Right hindlimb (tissue), 1 donor: ENCODE measurements around the gene TGFB3.
"Not testable (repeated sequence)": the region's sequence is repeated elsewhere in the genome, so short reads cannot be mapped to it uniquely, and the experiment has no call there.

Experiments used
- DNase-seq: peaks from one replicate; pipeline ENCODE4 v3.0.0-alpha.2; 2018

TGFB3 gene

GRCh38 chr14:75946785-75947184, 35.0 kb downstream of the TGFB3 start:
- no peak for DNase-seq

- DNase-seq, result no peak
These were observed 37.1 kb downstream of the TGFB3 start for GRCh38 chr14:75944607-75945241.

- peak; percentile 53 for DNase-seq
These were observed 40.8 kb downstream of the TGFB3 start for GRCh38 chr14:75941030-75941429.

- DNase-seq, result no peak
These were observed 42.6 kb downstream of the TGFB3 start for GRCh38 chr14:75939200-75939599.

- no peak for DNase-seq
These were observed 46.7 kb downstream of the TGFB3 start for GRCh38 chr14:75934998-75935628.

GRCh38 chr14:75933712-75934296, 48.0 kb downstream of the TGFB3 start:
- no peak for DNase-seq

GRCh38 chr14:75928690-75929181, 53.1 kb downstream of the TGFB3 start:
- peak; percentile 31 for DNase-seq

- DNase-seq, result no peak
These were observed 54.2 kb downstream of the TGFB3 start for GRCh38 chr14:75927564-75928087.

- DNase-seq, result no peak
These were observed 55.2 kb downstream of the TGFB3 start for GRCh38 chr14:75926431-75927115.

- DNase-seq, result not testable (repeated sequence)
These were observed 56.5 kb downstream of the TGFB3 start for GRCh38 chr14:75925141-75925840.

- DNase-seq, result not testable (repeated sequence)
These were observed 61.4 kb downstream of the TGFB3 start for GRCh38 chr14:75920421-75920820.

GRCh38 chr14:75917946-75918335, 63.9 kb downstream of the TGFB3 start:
- no peak for DNase-seq

GRCh38 chr14:75917322-75917945, 64.4 kb downstream of the TGFB3 start:
- DNase-seq, result no peak

GRCh38 chr14:75915045-75915444, 66.8 kb downstream of the TGFB3 start:
- no peak for DNase-seq

- no peak for DNase-seq
These were observed 68.6 kb downstream of the TGFB3 start for GRCh38 chr14:75913183-75913582.

GRCh38 chr14:75911883-75912282, 69.9 kb downstream of the TGFB3 start:
- DNase-seq, result peak; percentile 73

- DNase-seq, result no peak
These were observed 71.7 kb downstream of the TGFB3 start for GRCh38 chr14:75910048-75910447.

GRCh38 chr14:75909630-75910029, 72.2 kb downstream of the TGFB3 start:
- DNase-seq, result no peak
